ENCODE data around the gene ZNF79.

DNA sequence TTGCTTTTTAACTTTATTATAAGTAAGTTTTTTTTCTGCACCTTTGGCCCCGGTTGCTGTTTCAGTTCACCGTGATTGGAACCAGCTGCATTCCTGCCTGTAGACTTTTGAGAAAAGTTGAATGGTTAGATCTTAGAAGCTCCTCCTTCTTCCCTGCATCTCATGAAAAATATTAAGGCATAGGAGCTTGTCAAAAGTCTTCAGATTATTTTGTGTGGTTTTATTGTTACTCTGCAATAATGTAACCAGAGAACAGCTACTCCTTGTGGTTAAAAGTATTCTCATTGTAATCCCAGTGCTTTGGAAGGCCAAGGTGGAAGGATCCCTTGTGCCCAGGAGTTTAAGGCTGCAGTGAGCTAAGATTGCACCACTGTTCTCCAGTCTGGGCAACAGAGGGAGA lies 30.5 kb upstream of the ZNF79 start:
- TF ChIP-seq, protein P1, sequence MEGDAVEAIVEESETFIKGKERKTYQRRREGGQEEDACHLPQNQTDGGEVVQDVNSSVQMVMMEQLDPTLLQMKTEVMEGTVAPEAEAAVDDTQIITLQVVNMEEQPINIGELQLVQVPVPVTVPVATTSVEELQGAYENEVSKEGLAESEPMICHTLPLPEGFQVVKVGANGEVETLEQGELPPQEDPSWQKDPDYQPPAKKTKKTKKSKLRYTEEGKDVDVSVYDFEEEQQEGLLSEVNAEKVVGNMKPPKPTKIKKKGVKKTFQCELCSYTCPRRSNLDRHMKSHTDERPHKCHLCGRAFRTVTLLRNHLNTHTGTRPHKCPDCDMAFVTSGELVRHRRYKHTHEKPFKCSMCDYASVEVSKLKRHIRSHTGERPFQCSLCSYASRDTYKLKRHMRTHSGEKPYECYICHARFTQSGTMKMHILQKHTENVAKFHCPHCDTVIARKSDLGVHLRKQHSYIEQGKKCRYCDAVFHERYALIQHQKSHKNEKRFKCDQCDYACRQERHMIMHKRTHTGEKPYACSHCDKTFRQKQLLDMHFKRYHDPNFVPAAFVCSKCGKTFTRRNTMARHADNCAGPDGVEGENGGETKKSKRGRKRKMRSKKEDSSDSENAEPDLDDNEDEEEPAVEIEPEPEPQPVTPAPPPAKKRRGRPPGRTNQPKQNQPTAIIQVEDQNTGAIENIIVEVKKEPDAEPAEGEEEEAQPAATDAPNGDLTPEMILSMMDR (IDR thresholded peaks at IDR 0.05) = no peak
- TF ChIP-seq POLR2A (IDR thresholded peaks at IDR 0.05) = no peak
- no peak for TF ChIP-seq POLR2AphosphoS5 (IDR thresholded peaks at IDR 0.05)
- no peak for TF ChIP-seq EP300 (IDR thresholded peaks at IDR 0.05)
